Measurements from ENCODE around the gene GRIN2D. TPM values are rescaled to one million over a fixed set of nuclear protein-coding genes. Genes with fewer than 3 reads are reported as not detected.
A peak's percentile ranks its signal among the peaks of the same experiment; 100 is the strongest.

GRIN2D gene
- total RNA-seq, 1 experiment from 2014 or later = 23.0 TPM

DNA sequence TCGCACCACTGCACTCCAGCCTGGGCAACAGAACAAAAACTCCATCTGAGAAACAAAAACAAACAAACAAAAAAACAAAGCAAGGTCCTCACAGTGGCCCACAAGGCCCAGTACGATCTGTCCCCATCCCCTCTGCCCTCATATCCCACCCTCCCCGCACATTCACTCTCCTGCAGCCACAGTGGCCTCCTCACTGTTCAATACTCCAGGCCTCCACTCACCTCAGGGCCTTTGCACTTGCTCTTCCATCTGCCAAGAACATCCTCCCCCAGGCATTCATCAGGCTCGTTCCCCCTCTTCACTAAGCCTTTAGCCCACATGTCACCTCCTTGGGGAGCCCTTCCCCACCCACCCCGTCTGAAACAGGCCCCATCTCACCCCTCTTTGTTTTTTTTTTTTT lies 34.3 kb upstream of the GRIN2D start (continued):
- no peak for TF ChIP-seq AR (CRISPR knock-in tag; IDR thresholded peaks at IDR 0.05)

DNA sequence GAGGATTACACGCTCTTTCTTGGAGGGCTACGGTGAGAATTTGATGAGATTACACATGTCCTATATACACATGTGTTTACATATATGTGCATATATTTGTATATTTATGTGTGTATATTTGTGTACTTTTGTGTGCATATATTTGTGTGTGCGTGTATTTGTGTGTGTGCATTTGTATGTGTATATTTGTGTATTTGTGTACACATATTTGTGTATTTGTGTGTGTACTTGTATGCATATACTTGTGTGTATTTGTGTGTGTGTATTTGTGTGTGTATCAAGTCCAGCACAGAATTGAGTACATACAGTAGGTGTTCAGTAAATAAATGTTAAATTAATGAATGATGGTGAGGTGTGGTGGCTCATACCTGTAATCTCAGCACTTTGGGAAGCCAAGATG lies 31.6 kb upstream of the GRIN2D start:
- ChIA-PET POLR2A (no interaction called here), CTCF (interaction anchor here (1.1 to 4.8 kb wide), 6 partner anchors 11 to 84 kb away, joined by 3 to 80 read pairs (median 32); partner anchors contain the start of genes GRWD1 and KDELR1)
- no peak for DNase-seq (ENCODE audit: low spot score)

GRCh38 chr19:48362716-48363499 lies 30.6 kb upstream of the GRIN2D start:
- H3K4me1 Mint-ChIP-seq = peaks cover 9% of the 10 kb centered on the region
- ChIA-PET POLR2A (interaction anchor here (0.8 to 2.0 kb wide), 10 partner anchors 9 to 159 kb away, joined by 3 to 13 read pairs (median 4); partner anchors contain the start of gene KDELR1), CTCF (interaction anchor here (0.8 to 4.8 kb wide), 21 partner anchors 9 to 226 kb away, joined by 3 to 80 read pairs (median 10); partner anchors contain the start of genes GRIN2D, GRWD1 and KDELR1)
- H3K9me3 Mint-ChIP-seq = no peaks in the 10 kb centered on the region
- H3K27me3 Mint-ChIP-seq (ENCODE audit: low read depth) = peaks cover 10% of the 10 kb centered on the region
- H3K27ac Mint-ChIP-seq = peak overlapping the region; percentile 97
- peak; percentile 80 for ATAC-seq
- H3K36me3 Mint-ChIP-seq = peaks cover 10% of the 10 kb centered on the region
- DNase-seq (ENCODE audit: low spot score) = peak; percentile 98
- H3K4me3 Mint-ChIP-seq = peak overlapping the region; percentile 81
- TF ChIP-seq TEAD1 (CRISPR knock-in tag; IDR thresholded peaks at IDR 0.05) (peak; percentile 66; the same call in 1 of the 2 replicates), E2F1 (CRISPR knock-in tag; IDR thresholded peaks at IDR 0.05) (no peak), GTF2I (CRISPR knock-in tag; conservative IDR thresholded peaks at IDR 0.05) (no peak), SP1 (CRISPR knock-in tag; conservative IDR thresholded peaks at IDR 0.05) (peak; percentile 63; the same call in 1 of the 2 replicates), ATF3 (CRISPR knock-in tag; conservative IDR thresholded peaks at IDR 0.05) (no peak), ARID4B (CRISPR knock-in tag; IDR thresholded peaks at IDR 0.05; ENCODE audit: borderline replicate concordance) (no peak), ZNF416 (CRISPR knock-in tag; IDR thresholded peaks at IDR 0.05) (no peak), ZBTB21 (CRISPR knock-in tag; IDR thresholded peaks at IDR 0.05; ENCODE audit: borderline replicate concordance) (0 out of 2 replicates have a peak, but pooled peaks have one; percentile 38), CDX4 (CRISPR knock-in tag; IDR thresholded peaks at IDR 0.05; ENCODE audit: borderline replicate concordance) (no peak), ZNF138 (CRISPR knock-in tag; conservative IDR thresholded peaks at IDR 0.05) (no peak)
- TF ChIP-seq, protein P1, sequence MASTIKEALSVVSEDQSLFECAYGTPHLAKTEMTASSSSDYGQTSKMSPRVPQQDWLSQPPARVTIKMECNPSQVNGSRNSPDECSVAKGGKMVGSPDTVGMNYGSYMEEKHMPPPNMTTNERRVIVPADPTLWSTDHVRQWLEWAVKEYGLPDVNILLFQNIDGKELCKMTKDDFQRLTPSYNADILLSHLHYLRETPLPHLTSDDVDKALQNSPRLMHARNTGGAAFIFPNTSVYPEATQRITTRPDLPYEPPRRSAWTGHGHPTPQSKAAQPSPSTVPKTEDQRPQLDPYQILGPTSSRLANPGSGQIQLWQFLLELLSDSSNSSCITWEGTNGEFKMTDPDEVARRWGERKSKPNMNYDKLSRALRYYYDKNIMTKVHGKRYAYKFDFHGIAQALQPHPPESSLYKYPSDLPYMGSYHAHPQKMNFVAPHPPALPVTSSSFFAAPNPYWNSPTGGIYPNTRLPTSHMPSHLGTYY (CRISPR knock-in tag; IDR thresholded peaks at IDR 0.05) = no peak

More for the DNA sequence above, 31.6 kb upstream of the GRIN2D start:
- Mint-ChIP-seq H3K36me3 (peaks cover 12% of the 10 kb centered on the region), H3K27me3 (ENCODE audit: low read depth) (peaks cover 7% of the 10 kb centered on the region), H3K4me1 (peaks cover 9% of the 10 kb centered on the region), H3K27ac (no peak overlapping the region), H3K4me3 (no peak overlapping the region), H3K9me3 (no peaks in the 10 kb centered on the region)
- TF ChIP-seq GTF2I (CRISPR knock-in tag; conservative IDR thresholded peaks at IDR 0.05) (no peak), ZNF138 (CRISPR knock-in tag; conservative IDR thresholded peaks at IDR 0.05) (no peak)
- TF ChIP-seq, protein P2, sequence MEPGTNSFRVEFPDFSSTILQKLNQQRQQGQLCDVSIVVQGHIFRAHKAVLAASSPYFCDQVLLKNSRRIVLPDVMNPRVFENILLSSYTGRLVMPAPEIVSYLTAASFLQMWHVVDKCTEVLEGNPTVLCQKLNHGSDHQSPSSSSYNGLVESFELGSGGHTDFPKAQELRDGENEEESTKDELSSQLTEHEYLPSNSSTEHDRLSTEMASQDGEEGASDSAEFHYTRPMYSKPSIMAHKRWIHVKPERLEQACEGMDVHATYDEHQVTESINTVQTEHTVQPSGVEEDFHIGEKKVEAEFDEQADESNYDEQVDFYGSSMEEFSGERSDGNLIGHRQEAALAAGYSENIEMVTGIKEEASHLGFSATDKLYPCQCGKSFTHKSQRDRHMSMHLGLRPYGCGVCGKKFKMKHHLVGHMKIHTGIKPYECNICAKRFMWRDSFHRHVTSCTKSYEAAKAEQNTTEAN (CRISPR knock-in tag; IDR thresholded peaks at IDR 0.05) = no peak
- TF ChIP-seq, protein P1 (CRISPR knock-in tag; IDR thresholded peaks at IDR 0.05) = no peak
- TF ChIP-seq, protein P3, sequence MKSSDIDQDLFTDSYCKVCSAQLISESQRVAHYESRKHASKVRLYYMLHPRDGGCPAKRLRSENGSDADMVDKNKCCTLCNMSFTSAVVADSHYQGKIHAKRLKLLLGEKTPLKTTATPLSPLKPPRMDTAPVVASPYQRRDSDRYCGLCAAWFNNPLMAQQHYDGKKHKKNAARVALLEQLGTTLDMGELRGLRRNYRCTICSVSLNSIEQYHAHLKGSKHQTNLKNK (CRISPR knock-in tag; IDR thresholded peaks at IDR 0.05) = no peak
- ATAC-seq = no peak
